H1 (cell line): Measurements from ENCODE around the gene STX10. TPM values are rescaled to one million over a fixed set of nuclear protein-coding genes. Genes with fewer than 3 reads are reported as not detected.

Experiments
- CTCF ChIA-PET: fragments of 300-600 bp; sonication (Branson Sonifier 250); formaldehyde crosslinking; loops from one replicate; lab custom pipeline; 2021; ENCODE audit not compliant: partially characterized antibody; lab: Charles Lee
- POLR2A ChIA-PET: fragments of 300-600 bp; sonication (Branson Sonifier 250); formaldehyde crosslinking; loops from one replicate; lab custom pipeline; 2021; ENCODE audit warnings: inconsistent platforms; ENCODE audit not compliant: partially characterized antibody; lab: Charles Lee
- DNase-seq, 2 experiments: peaks; one replicate each; pipeline versions ENCODE4 v3.0.0 to v3.0.0-alpha.2; 2010 to 2022; ENCODE audit warnings: low spot score in 2 of 2, low read depth in 1 of 2, mixed read lengths in 1 of 2
- FAIRE-seq: peaks from 2 replicates; lab custom pipeline; 2011; peaks lifted over from hg19 to GRCh38; lab: Jason Lieb, UNC
- H2AFZ ChIP-seq: 2 replicates; pipeline ENCODE4 v1.8.1; 2012; ENCODE audit warnings: low read length, inconsistent platforms
- H2AK5ac ChIP-seq: 2 replicates; pipeline ENCODE4 v1.6.1; 2013; ENCODE audit warnings: low read depth, low read length
- H2BK120ac ChIP-seq: replicated peaks from 2 replicates; pipeline ENCODE3; 2013; ENCODE audit warnings: low read depth, low read length, inconsistent platforms
- H2BK12ac ChIP-seq: 2 replicates; pipeline ENCODE4 v1.6.1; 2013; ENCODE audit warnings: low read depth, low read length
- H2BK15ac ChIP-seq: 2 replicates; pipeline ENCODE4 v1.6.1; 2013; ENCODE audit warnings: low read length
- H2BK20ac ChIP-seq: 2 replicates; pipeline ENCODE4 v1.6.1; 2013; ENCODE audit warnings: low read length
- H2BK5ac ChIP-seq: 2 replicates; pipeline ENCODE4 v1.6.1; 2013; ENCODE audit warnings: low read depth, low read length
- H3K14ac ChIP-seq: 2 replicates; pipeline ENCODE4 v1.6.1; 2013; ENCODE audit warnings: inconsistent platforms; ENCODE audit not compliant: insufficient read length
- H3K18ac ChIP-seq: 2 replicates; pipeline ENCODE4 v1.6.1; 2013; ENCODE audit warnings: low read length; ENCODE audit errors: extremely low read depth
- H3K23ac ChIP-seq: 2 replicates; pipeline ENCODE4 v1.6.1; 2013; ENCODE audit warnings: inconsistent platforms; ENCODE audit not compliant: insufficient read length
- H3K23me2 ChIP-seq: 2 replicates; pipeline ENCODE4 v1.6.1; 2013; ENCODE audit warnings: low read depth, low read length
- H3K27ac ChIP-seq: 2 replicates; pipeline ENCODE4 v1.6.1; 2011; ENCODE audit warnings: low read depth, low read length, inconsistent platforms
- H3K27me3 ChIP-seq, 4 experiments: replicated peaks in 1 of 4; 1 replicate in 1 of 4; 2 replicates in 3 of 4; pipeline versions ENCODE4 v1.6.1 to v1.8.1; 2011 to 2013; ENCODE audit warnings: low read length in 3 of 4, mild to moderate bottlenecking in 3 of 4, inconsistent platforms in 2 of 4, mixed read lengths in 2 of 4, moderate library complexity in 1 of 4; ENCODE audit not compliant: control insufficient read depth in 3 of 4, insufficient read depth in 3 of 4; ENCODE audit errors: extremely low read depth in 1 of 4
- H3K36me3 ChIP-seq, 4 experiments: 2 replicates each; pipeline versions ENCODE4 v1.6.1 to v1.8.1; 2011 to 2013; ENCODE audit warnings: mild to moderate bottlenecking in 4 of 4, low read length in 3 of 4, moderate library complexity in 2 of 4, control low read depth in 1 of 4, inconsistent platforms in 1 of 4; ENCODE audit not compliant: insufficient read depth in 4 of 4, control insufficient read depth in 2 of 4
- H3K4ac ChIP-seq: replicated peaks from 2 replicates; pipeline ENCODE3; 2013; ENCODE audit warnings: low read length, low read depth, mixed read lengths, inconsistent platforms; ENCODE audit not compliant: insufficient read length
- H3K4me1 ChIP-seq, 4 experiments: replicated peaks in 1 of 4; 1 replicate in 1 of 4; 2 replicates in 3 of 4; pipeline versions ENCODE4 v1.6.1 to v1.8.1; 2011 to 2013; ENCODE audit warnings: low read length in 3 of 4, inconsistent platforms in 2 of 4, mixed read lengths in 1 of 4; ENCODE audit not compliant: insufficient read depth in 4 of 4, control insufficient read depth in 3 of 4
- H3K4me2 ChIP-seq, 2 experiments: 2 replicates each; pipeline versions ENCODE4 v1.6.1 to v1.8.1; 2011 to 2013; ENCODE audit warnings: low read depth in 2 of 2, low read length in 2 of 2, control low read depth in 1 of 2, inconsistent platforms in 1 of 2, mild to moderate bottlenecking in 1 of 2; ENCODE audit not compliant: insufficient read depth in 1 of 2
- H3K4me3 ChIP-seq, 4 experiments: fragments of 200-600, 300-600 bp in 1 of 4; sonication (generic), shearing (Covaris generic), sonication (Bioruptor Twin) in 1 of 4; 2 replicates each; pipeline versions ENCODE4 v1.5.1 to v1.8.1; 2011 to 2016; ENCODE audit warnings: low read length in 4 of 4, low read depth in 3 of 4, control low read depth in 2 of 4, inconsistent platforms in 2 of 4, mild to moderate bottlenecking in 2 of 4, mixed read lengths in 1 of 4, moderate library complexity in 1 of 4; ENCODE audit not compliant: insufficient read depth in 2 of 4; ENCODE audit errors: extremely low read depth in 1 of 4
- H3K56ac ChIP-seq: replicated peaks from 2 replicates; pipeline ENCODE3; 2013; ENCODE audit warnings: low read depth, mild to moderate bottlenecking, mixed read lengths, low read length, inconsistent platforms; ENCODE audit not compliant: insufficient read length
- H3K79me1 ChIP-seq: 2 replicates; pipeline ENCODE4 v1.6.1; 2013; ENCODE audit warnings: low read depth, low read length, control low read depth
- H3K79me2 ChIP-seq, 2 experiments: 2 replicates each; pipeline versions ENCODE4 v1.6.1 to v1.8.1; 2012 to 2013; ENCODE audit warnings: low read length in 2 of 2, mild to moderate bottlenecking in 2 of 2, inconsistent platforms in 1 of 2; ENCODE audit not compliant: insufficient read depth in 2 of 2, control insufficient read depth in 1 of 2
- H3K9ac ChIP-seq, 4 experiments: replicated peaks in 1 of 4; 1 replicate in 1 of 4; 2 replicates in 3 of 4; pipeline versions ENCODE4 v1.6.1 to v1.8.1; 2011 to 2013; ENCODE audit warnings: low read depth in 3 of 4, low read length in 3 of 4, control low read depth in 2 of 4, mild to moderate bottlenecking in 2 of 4, moderate library complexity in 2 of 4, inconsistent platforms in 1 of 4; ENCODE audit errors: extremely low read depth in 1 of 4
- H3K9me3 ChIP-seq, 2 experiments: 2 replicates each; pipeline versions ENCODE4 v1.6.1 to v1.8.1; 2012 to 2013; ENCODE audit warnings: mild to moderate bottlenecking in 2 of 2, moderate library complexity in 2 of 2, control low read depth in 1 of 2, inconsistent platforms in 1 of 2, low read depth in 1 of 2, low read length in 1 of 2, mixed read lengths in 1 of 2; ENCODE audit not compliant: insufficient read depth in 2 of 2
- H4K20me1 ChIP-seq, 2 experiments: replicated peaks in 1 of 2; 2 replicates each; pipeline versions ENCODE3 to v1.8.1; 2011 to 2013; ENCODE audit warnings: inconsistent platforms in 2 of 2, low read length in 2 of 2, mild to moderate bottlenecking in 1 of 2; ENCODE audit not compliant: insufficient read depth in 2 of 2, control insufficient read depth in 1 of 2
- H4K5ac ChIP-seq: 2 replicates; pipeline ENCODE4 v1.6.1; 2013; ENCODE audit warnings: low read length, low read depth, mixed read lengths, inconsistent platforms; ENCODE audit not compliant: insufficient read length
- H4K8ac ChIP-seq: 2 replicates; pipeline ENCODE4 v1.8.0; 2013; ENCODE audit warnings: mild to moderate bottlenecking, moderate library complexity, low read length, inconsistent platforms; ENCODE audit not compliant: insufficient read depth; ENCODE audit errors: extremely low read depth
- H4K91ac ChIP-seq: replicated peaks from 2 replicates; pipeline ENCODE3; 2013; ENCODE audit warnings: low read length, mixed read lengths, inconsistent platforms; ENCODE audit not compliant: insufficient read length
- CBX8 ChIP-seq: fragments of 300-800, 300-1000 bp; sonication (generic); IDR thresholded peaks from 2 replicates; pipeline ENCODE4 v1.7.1; 2016; ENCODE audit warnings: low read depth, low read length, borderline replicate concordance
- CHD1 ChIP-seq: IDR thresholded peaks from 2 replicates; pipeline ENCODE4 v1.6.1; 2012; ENCODE audit warnings: low read depth, low read length, improper control_type of control experiment
- GABPA ChIP-seq: IDR thresholded peaks from 2 replicates; pipeline ENCODE4 v1.6.1; 2011; ENCODE audit warnings: mild to moderate bottlenecking, low read length, moderate library complexity, borderline replicate concordance; ENCODE audit not compliant: insufficient read depth
- SAP30 ChIP-seq: fragments of 300-600 bp; sonication (generic); IDR thresholded peaks from 2 replicates; pipeline ENCODE4 v1.7.1; 2012; ENCODE audit warnings: low read length, moderate library complexity, mild to moderate bottlenecking, inconsistent platforms; ENCODE audit not compliant: insufficient read depth, insufficient replicate concordance
- SIN3A ChIP-seq, 2 experiments: IDR thresholded peaks in 1 of 2; conservative IDR thresholded peaks in 1 of 2; 2 replicates each; pipeline ENCODE4 v1.6.1; 2011 to 2012; ENCODE audit warnings: low read length in 2 of 2, improper control_type of control experiment in 1 of 2, low read depth in 1 of 2, mild to moderate bottlenecking in 1 of 2
- ZNF274 ChIP-seq: IDR thresholded peaks from 2 replicates; pipeline ENCODE4 v1.7.0; 2012; ENCODE audit warnings: low read length, borderline replicate concordance; ENCODE audit errors: extremely low read depth
- WGBS, 2 experiments: shearing (Covaris generic) in 1 of 2; methylation state at CpG; one replicate each; pipeline versions ENCODE4 v1.1.6 to v1.1.7; 2013 to 2015; ENCODE audit warnings: low lambda C conversion rate in 2 of 2, mixed read lengths in 2 of 2, inconsistent platforms in 1 of 2, low coverage in 1 of 2, missing lambda C conversion rate in 1 of 2; ENCODE audit not compliant: insufficient replicate concordance in 2 of 2, insufficient coverage in 1 of 2, insufficient read length in 1 of 2; ENCODE audit errors: extremely low coverage in 1 of 2, missing lambda C conversion rate in 1 of 2; 5-methylcytosine and 5-hydroxymethylcytosine counted together
- polyA plus RNA-seq, 7 experiments: library from polyadenylated mRNA; depleted of rRNA in 3 of 7; stranded (reverse) in 5 of 7; unstranded in 2 of 7; fragments of >200 nt in 5 of 7; fragments of 200-250 nt in 2 of 7; gene quantifications; 1 replicate in 5 of 7; 2 replicates in 1 of 7; 4 replicates in 1 of 7; pipeline versions ENCODE4 v1.2.1 to v1.2.3, GENCODE V29; 2011 to 2013; ENCODE audit warnings: missing spikeins in 2 of 7, mixed read lengths in 2 of 7
- total RNA-seq: library from RNA; stranded (reverse); fragmentation: NEBNext Ultra II Directional; extraction: Animal tissue kit (Norgen Biotek cat#: 25700); gene quantifications from 2 replicates; pipeline ENCODE4 v1.2.1, GENCODE V29; 2021
- TF ChIP-seq, protein P1 (sequence below): IDR thresholded peaks from 2 replicates; pipeline ENCODE4 v1.6.1; 2011; ENCODE audit warnings: low read depth, mild to moderate bottlenecking, low read length; ENCODE audit not compliant: insufficient read depth
- TF ChIP-seq, protein P2 (sequence below), 3 experiments: IDR thresholded peaks; 1 replicate in 2 of 3; 2 replicates in 1 of 3; pipeline versions ENCODE4 v1.5.1 to v1.6.1; 2011; ENCODE audit warnings: low read length in 3 of 3, mild to moderate bottlenecking in 3 of 3, inconsistent platforms in 2 of 3, low read depth in 1 of 3, moderate library complexity in 1 of 3; ENCODE audit not compliant: insufficient read depth in 1 of 3; ENCODE audit errors: control extremely low read depth in 1 of 3

Gene STX10
- total and polyA plus RNA-seq, 2 of the 8 experiments (the other 6 are each of a cell fraction or from before 2014, with no cell fraction given), result 53.0 to 80.1 TPM

- Histone ChIP-seq H2AFZ (no peak overlapping the region), H3K18ac (no peak overlapping the region), H2BK5ac (peak overlapping the region; percentile 78; the same call in 1 of the 2 replicates), H3K23me2 (peaks cover 6% of the 10 kb centered on the region; the same call in 1 of the 2 replicates), H2AK5ac (0 out of 2 replicates have a peak overlapping the region, but pooled peaks have one; percentile 15), H4K91ac (no peak overlapping the region), H4K20me1 (peaks cover 57 to 64% of the 10 kb centered on the region in 2 experiments), H3K36me3 (peaks cover 4 to 11% (median 6%) of the 10 kb centered on the region in 4 experiments; a peak in 5 of 8 replicates), H3K56ac (no peak overlapping the region), H2BK20ac (no peak overlapping the region), H2BK12ac (no peak overlapping the region; the same call in 1 of the 2 replicates), H3K4me3 (no peak overlapping the region), H3K9ac (no peak overlapping the region), H3K79me2 (peaks cover 58 to 89% of the 10 kb centered on the region in 2 experiments), H2BK120ac (no peak overlapping the region), H3K9me3 (no peaks in the 10 kb centered on the region), H3K4me2 (no peak overlapping the region; a peak in 1 of 4 replicates), H3K4ac (no peak overlapping the region), H3K79me1 (peaks cover 42% of the 10 kb centered on the region), H2BK15ac (no peak overlapping the region; the same call in 1 of the 2 replicates), H4K8ac (no peak overlapping the region; the same call in 1 of the 2 replicates), H3K23ac (no peak overlapping the region), H3K27ac (no peak overlapping the region), H4K5ac (no peak overlapping the region), H3K4me1 (peaks cover 14 to 36% (median 25%) of the 10 kb centered on the region in 4 experiments), H3K27me3 (no peaks in the 10 kb centered on the region), H3K14ac (no peak overlapping the region)
- WGBS, 2 experiments, result 87% methylated on average over 13 of the region's 13 CpGs; no CpG with 5 or more reads in 1 of the 2 experiments
- ChIA-PET POLR2A (interaction anchor here (0.5 to 19.5 kb wide), 8 partner anchors 10 to 157 kb away, joined by 3 to 228 read pairs (median 8); partner anchors contain the start of genes IER2 and STX10), CTCF (interaction anchor here (1.6 to 2.3 kb wide), 2 partner anchors 17 to 60 kb away, joined by 4 to 10 read pairs; no protein-coding TSS in a partner anchor)
- DNase-seq (no peak), FAIRE-seq (no peak)
- TF ChIP-seq CHD1 (no peak), CBX8 (no peak), SIN3A (conservative IDR thresholded peaks at IDR 0.05 in 1 of 2, IDR thresholded peaks at IDR 0.05 in 1 of 2; ENCODE audit: low read depth in 1 of 2, low read length in 2 of 2) (no peak), ZNF274 (no peak), GABPA (no peak), SAP30 (no peak)
- TF ChIP-seq, protein P1, sequence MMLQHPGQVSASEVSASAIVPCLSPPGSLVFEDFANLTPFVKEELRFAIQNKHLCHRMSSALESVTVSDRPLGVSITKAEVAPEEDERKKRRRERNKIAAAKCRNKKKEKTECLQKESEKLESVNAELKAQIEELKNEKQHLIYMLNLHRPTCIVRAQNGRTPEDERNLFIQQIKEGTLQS, result no peak
- TF ChIP-seq, protein P2, sequence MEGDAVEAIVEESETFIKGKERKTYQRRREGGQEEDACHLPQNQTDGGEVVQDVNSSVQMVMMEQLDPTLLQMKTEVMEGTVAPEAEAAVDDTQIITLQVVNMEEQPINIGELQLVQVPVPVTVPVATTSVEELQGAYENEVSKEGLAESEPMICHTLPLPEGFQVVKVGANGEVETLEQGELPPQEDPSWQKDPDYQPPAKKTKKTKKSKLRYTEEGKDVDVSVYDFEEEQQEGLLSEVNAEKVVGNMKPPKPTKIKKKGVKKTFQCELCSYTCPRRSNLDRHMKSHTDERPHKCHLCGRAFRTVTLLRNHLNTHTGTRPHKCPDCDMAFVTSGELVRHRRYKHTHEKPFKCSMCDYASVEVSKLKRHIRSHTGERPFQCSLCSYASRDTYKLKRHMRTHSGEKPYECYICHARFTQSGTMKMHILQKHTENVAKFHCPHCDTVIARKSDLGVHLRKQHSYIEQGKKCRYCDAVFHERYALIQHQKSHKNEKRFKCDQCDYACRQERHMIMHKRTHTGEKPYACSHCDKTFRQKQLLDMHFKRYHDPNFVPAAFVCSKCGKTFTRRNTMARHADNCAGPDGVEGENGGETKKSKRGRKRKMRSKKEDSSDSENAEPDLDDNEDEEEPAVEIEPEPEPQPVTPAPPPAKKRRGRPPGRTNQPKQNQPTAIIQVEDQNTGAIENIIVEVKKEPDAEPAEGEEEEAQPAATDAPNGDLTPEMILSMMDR (IDR thresholded peaks at IDR 0.05; ENCODE audit: control extremely low read depth in 1 of 3, insufficient read depth in 1 of 3, low read depth in 1 of 3, low read length in 3 of 3), result no peak
These were observed 27.8 kb downstream of the STX10 start for GRCh38 chr19:13122275-13122878.
